IMR-90 (cell line): Measurements from ENCODE around the gene MRPL28. TPM values are rescaled to one million over a fixed set of nuclear protein-coding genes. Genes with fewer than 3 reads are reported as not detected.
"Not testable (repeated sequence)": the region's sequence is repeated elsewhere in the genome, so short reads cannot be mapped to it uniquely, and the experiment has no call there.

Experiments
- ATAC-seq: fragments of 200-7000 bp; cut with Tn5 transposase; 2 replicates; pipeline ENCODE4 v1.9.1; 2020; ENCODE audit warnings: low read depth, mild to moderate bottlenecking, moderate library complexity
- BruUV-seq: library from RNA; stranded (reverse); fragments of 400-500 nt; replicated peaks from 2 replicates; lab custom pipeline; 2021; lab: Mats Ljungman, UMichigan
- CTCF ChIA-PET: fragments of 300-600 bp; formaldehyde crosslinking; extraction: SDS; loops from one replicate; lab custom pipeline; 2021; ENCODE audit warnings: antibody characterized with exemption; lab: Yijun Ruan, JAX
- POLR2A ChIA-PET: fragments of 300-600 bp; sonication (Branson Sonifier 250); formaldehyde crosslinking; loops from one replicate; lab custom pipeline; 2022; ENCODE audit warnings: antibody characterized with exemption; ENCODE audit not compliant: unreplicated experiment; lab: Charles Lee
- DNase-seq: peaks from one replicate; pipeline ENCODE4 v3.0.0; 2013
- H2AFZ ChIP-seq: replicated peaks from 2 replicates; pipeline ENCODE3; 2013; ENCODE audit warnings: low read length, mild to moderate bottlenecking; ENCODE audit not compliant: poor library complexity
- H2AK5ac ChIP-seq: 2 replicates; pipeline ENCODE4 v1.6.1; 2013; ENCODE audit warnings: low read depth, low read length, inconsistent platforms
- H2AK9ac ChIP-seq: replicated peaks from 2 replicates; pipeline ENCODE3; 2013; ENCODE audit warnings: mild to moderate bottlenecking, low read depth, low read length, moderate library complexity; ENCODE audit not compliant: poor library complexity
- H2BK120ac ChIP-seq: 2 replicates; pipeline ENCODE4 v1.6.1; 2013; ENCODE audit warnings: low read depth, low read length, inconsistent platforms
- H2BK15ac ChIP-seq: 3 replicates; pipeline ENCODE4 v1.6.1; 2013; ENCODE audit warnings: low read depth, low read length, inconsistent platforms
- H2BK20ac ChIP-seq: 2 replicates; pipeline ENCODE4 v1.6.1; 2013; ENCODE audit warnings: low read depth, mild to moderate bottlenecking, inconsistent platforms, low read length, moderate library complexity
- H2BK5ac ChIP-seq: 2 replicates; pipeline ENCODE4 v1.6.1; 2013; ENCODE audit warnings: mild to moderate bottlenecking, low read depth, low read length, inconsistent platforms; ENCODE audit not compliant: poor library complexity, severe bottlenecking
- H3K14ac ChIP-seq: replicated peaks from 2 replicates; pipeline ENCODE4 v1.6.1; 2013; ENCODE audit warnings: low read depth, low read length, inconsistent platforms
- H3K18ac ChIP-seq: 2 replicates; pipeline ENCODE4 v1.6.1; 2013; ENCODE audit warnings: low read depth, low read length, control low read depth
- H3K23ac ChIP-seq: 2 replicates; pipeline ENCODE4 v1.6.1; 2013; ENCODE audit warnings: low read depth, low read length, inconsistent platforms
- H3K27ac ChIP-seq: 2 replicates; pipeline ENCODE4 v1.5.1; 2013; ENCODE audit warnings: mild to moderate bottlenecking, control low read depth, low read length; ENCODE audit not compliant: insufficient read depth
- H3K27me3 ChIP-seq: 2 replicates; pipeline ENCODE4 v1.6.1; 2013; ENCODE audit warnings: low read length; ENCODE audit not compliant: control insufficient read depth, insufficient read depth
- H3K36me3 ChIP-seq: 2 replicates; pipeline ENCODE4 v1.6.1; 2013; ENCODE audit warnings: low read length, mixed read lengths; ENCODE audit not compliant: control insufficient read depth, insufficient read depth
- H3K4ac ChIP-seq: 2 replicates; pipeline ENCODE4 v1.6.1; 2013; ENCODE audit warnings: low read depth, low read length, inconsistent platforms
- H3K4me1 ChIP-seq: 2 replicates; pipeline ENCODE4 v1.6.1; 2013; ENCODE audit warnings: low read length, mixed read lengths; ENCODE audit not compliant: control insufficient read depth, insufficient read depth
- H3K4me2 ChIP-seq: 2 replicates; pipeline ENCODE4 v1.6.1; 2013; ENCODE audit warnings: low read depth, mild to moderate bottlenecking, control low read depth, low read length, moderate library complexity
- H3K4me3 ChIP-seq: 2 replicates; pipeline ENCODE4 v1.5.1; 2013; ENCODE audit warnings: low read depth, mild to moderate bottlenecking, control low read depth, low read length, moderate library complexity; ENCODE audit not compliant: insufficient read depth
- H3K56ac ChIP-seq: 2 replicates; pipeline ENCODE4 v1.6.1; 2013; ENCODE audit warnings: low read length, inconsistent platforms; ENCODE audit not compliant: insufficient read depth; ENCODE audit errors: extremely low read depth
- H3K79me1 ChIP-seq, 2 experiments: 2 replicates each; pipeline ENCODE4 v1.6.1; 2013; ENCODE audit warnings: low read length in 2 of 2, inconsistent platforms in 1 of 2, low read depth in 1 of 2
- H3K9ac ChIP-seq: 2 replicates; pipeline ENCODE4 v1.6.1; 2013; ENCODE audit warnings: low read depth, low read length, control low read depth
- H3K9me1 ChIP-seq: 2 replicates; pipeline ENCODE4 v1.6.1; 2013; ENCODE audit warnings: low read length, inconsistent platforms; ENCODE audit not compliant: insufficient read depth
- H3K9me3 ChIP-seq: 2 replicates; pipeline ENCODE4 v1.6.1; 2013; ENCODE audit warnings: low read length; ENCODE audit not compliant: control insufficient read depth, insufficient read depth
- H4K20me1 ChIP-seq: 2 replicates; pipeline ENCODE4 v1.6.1; 2013; ENCODE audit warnings: low read length, inconsistent platforms; ENCODE audit not compliant: insufficient read depth
- H4K5ac ChIP-seq: 2 replicates; pipeline ENCODE4 v1.6.1; 2013; ENCODE audit warnings: mild to moderate bottlenecking, low read depth, low read length, control low read depth
- H4K8ac ChIP-seq, 2 experiments: 2 replicates each; pipeline ENCODE4 v1.6.1; 2013; ENCODE audit warnings: low read depth in 2 of 2, low read length in 2 of 2, control low read depth in 1 of 2, inconsistent platforms in 1 of 2
- H4K91ac ChIP-seq: 2 replicates; pipeline ENCODE4 v1.6.1; 2013; ENCODE audit warnings: low read depth, low read length, inconsistent platforms; ENCODE audit not compliant: insufficient read depth
- WGBS, 2 experiments: methylation state at CpG; one replicate each; pipeline versions ENCODE4 v1.1.5 to v1.1.7; 2013; ENCODE audit warnings: missing lambda C conversion rate in 2 of 2; ENCODE audit not compliant: insufficient read length in 1 of 2; ENCODE audit errors: extremely low coverage in 2 of 2; 5-methylcytosine and 5-hydroxymethylcytosine counted together
- dilution Hi-C: fragments of 300-500 bp; cut with HindIII; formaldehyde crosslinking; loops from one replicate; pipeline ENCODE4 v1.14.3; 2018; ENCODE audit warnings: low sequenced_read_pairs; ENCODE audit not compliant: unreplicated experiment
- in situ Hi-C: fragments of 300-500 bp; cut with MboI; formaldehyde crosslinking; loops from 3 replicates; pipeline ENCODE4 v1.14.3; 2019; ENCODE audit warnings: low sequenced_read_pairs, inconsistent platforms, mixed read lengths
- intact Hi-C: fragments of 100-400 bp; cut with micrococcal nuclease; formaldehyde crosslinking; loops from 2 replicates; pipeline ENCODE4 v1.10.0; 2022
- polyA plus RNA-seq, 3 experiments: library from polyadenylated mRNA; depleted of rRNA; stranded (reverse); fragments of >200 nt; gene quantifications; 2 replicates each; pipeline ENCODE4 v1.2.3, GENCODE V29; 2012; ENCODE audit warnings: low replicate concordance in 1 of 3
- total RNA-seq: library from RNA; depleted of rRNA; stranded (reverse); fragments of >200 nt; gene quantifications from 2 replicates; pipeline ENCODE4 v1.2.3, GENCODE V29; 2012

Gene MRPL28
- total and polyA plus RNA-seq, 2 of the 4 experiments (the other 2 are of a cell fraction): 104 to 181 TPM

DNA sequence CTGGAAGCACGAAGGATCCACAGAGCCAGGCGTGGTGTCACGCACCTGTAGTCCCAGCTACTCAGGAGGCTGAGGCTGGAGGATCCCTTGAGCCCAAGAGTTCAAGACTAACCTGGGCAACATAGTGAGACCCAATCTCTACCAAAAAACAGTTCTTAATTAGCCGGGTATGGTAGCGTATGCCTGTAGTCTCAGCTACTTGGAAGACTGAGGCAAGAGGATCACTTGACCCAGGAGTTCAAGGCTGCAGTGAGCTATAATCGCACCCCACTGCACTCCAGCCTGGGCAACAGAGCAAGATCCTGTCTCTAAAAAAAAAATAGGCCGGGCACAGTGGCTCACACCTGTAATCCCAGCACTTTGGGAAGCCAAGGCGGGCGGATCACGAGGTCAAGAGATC is 21.8 kb downstream of the MRPL28 start:
- H2BK5ac ChIP-seq, H3K9me3 ChIP-seq, in situ Hi-C loops, intact Hi-C loops, H4K8ac ChIP-seq, H3K23ac ChIP-seq, H4K91ac ChIP-seq, dilution Hi-C loops, H3K27me3 ChIP-seq, H3K4me3 ChIP-seq, ATAC-seq, H2BK120ac ChIP-seq, H3K18ac ChIP-seq, H3K14ac ChIP-seq, BruUV-seq, H4K5ac ChIP-seq, H2AK5ac ChIP-seq, H2BK15ac ChIP-seq, DNase-seq, H3K4me2 ChIP-seq, H2BK20ac ChIP-seq, POLR2A ChIA-PET, H3K27ac ChIP-seq, H3K4ac ChIP-seq, H3K56ac ChIP-seq, H2AFZ ChIP-seq, H3K9ac ChIP-seq: not testable (repeated sequence)
- peaks cover 50 to 79% of the 10 kb centered on the region in 2 experiments for H3K79me1 ChIP-seq
- H3K36me3 ChIP-seq: peaks cover 21% of the 10 kb centered on the region
- CTCF ChIA-PET: interaction anchor here (0.6 kb wide), 1 partner anchor 9 kb away, joined by 3 read pairs; no protein-coding TSS in a partner anchor
- H3K9me1 ChIP-seq: peaks cover 14% of the 10 kb centered on the region
- peak overlapping the region; percentile 65 for H2AK9ac ChIP-seq
- 100% methylated on average over 3 of the region's 10 CpGs; no CpG with 5 or more reads in 1 of the 2 experiments for WGBS, 2 experiments
- peaks cover 11% of the 10 kb centered on the region for H3K4me1 ChIP-seq
- H4K20me1 ChIP-seq: peaks cover 52% of the 10 kb centered on the region
